Kidney epithelial cell (primary cell): ENCODE results near the gene EIF5B. TPM values are rescaled to one million over a fixed set of nuclear protein-coding genes. Genes with fewer than 3 reads are reported as not detected.

Experiments used
- DNase-seq: peaks from one replicate; pipeline ENCODE4 v3.0.0-alpha.2; 2010; ENCODE audit warnings: low read depth
- H3K27me3 ChIP-seq: 2 replicates; pipeline ENCODE4 v1.6.0; 2011; ENCODE audit warnings: low read length; ENCODE audit not compliant: control insufficient read depth, insufficient read depth
- H3K36me3 ChIP-seq: 2 replicates; pipeline ENCODE4 v1.5.1; 2011; ENCODE audit warnings: low read length; ENCODE audit not compliant: control insufficient read depth, insufficient read depth
- H3K4me3 ChIP-seq: 2 replicates; pipeline ENCODE4 v1.5.1; 2011; ENCODE audit warnings: low read depth, mild to moderate bottlenecking, control low read depth, low read length
- CTCF ChIP-seq: IDR thresholded peaks from 2 replicates; pipeline ENCODE4 v1.5.1; 2011; ENCODE audit warnings: mild to moderate bottlenecking, moderate library complexity, low read length, control low read depth, inconsistent platforms; ENCODE audit not compliant: insufficient read depth, poor library complexity, severe bottlenecking
- total RNA-seq: library from RNA; depleted of rRNA; stranded (reverse); fragments of >200 nt; gene quantifications from 2 replicates; pipeline ENCODE4 v1.2.3, GENCODE V29; 2015

Gene EIF5B
- total RNA-seq, 1 donor from 2014 or later: 31.8 TPM

GRCh38 chr2:99377879-99378278 lies 40.7 kb downstream of the EIF5B start:
- no peaks in the 10 kb centered on the region for H3K27me3 ChIP-seq
- DNase-seq: no peak
- H3K4me3 ChIP-seq: no peak overlapping the region
- no peaks in the 10 kb centered on the region for H3K36me3 ChIP-seq
- TF ChIP-seq CTCF: no peak

GRCh38 chr2:99380376-99381010 lies 43.3 kb downstream of the EIF5B start:
- Histone ChIP-seq H3K4me3 (no peak overlapping the region), H3K27me3 (no peaks in the 10 kb centered on the region), H3K36me3 (peaks cover 2% of the 10 kb centered on the region)
- TF ChIP-seq CTCF: no peak
- DNase-seq: no peak

GRCh38 chr2:99382143-99382542 lies 45.0 kb downstream of the EIF5B start:
- Histone ChIP-seq H3K4me3 (no peak overlapping the region), H3K27me3 (no peaks in the 10 kb centered on the region), H3K36me3 (peaks cover 2% of the 10 kb centered on the region)
- TF ChIP-seq CTCF: no peak
- DNase-seq: no peak

- no peak for DNase-seq
- peaks cover 3% of the 10 kb centered on the region for H3K36me3 ChIP-seq
- no peak overlapping the region for H3K4me3 ChIP-seq
- no peaks in the 10 kb centered on the region for H3K27me3 ChIP-seq
- TF ChIP-seq CTCF: no peak
Observed at GRCh38 chr2:99386011-99386410, 48.8 kb downstream of the EIF5B start.

- TF ChIP-seq CTCF: no peak
- Histone ChIP-seq H3K4me3 (no peak overlapping the region), H3K36me3 (peaks cover 1% of the 10 kb centered on the region), H3K27me3 (no peaks in the 10 kb centered on the region)
- no peak for DNase-seq
Observed at GRCh38 chr2:99388892-99389291, 51.7 kb downstream of the EIF5B start.

- TF ChIP-seq CTCF: no peak
- Histone ChIP-seq H3K4me3 (no peak overlapping the region), H3K36me3 (peaks cover 4% of the 10 kb centered on the region), H3K27me3 (no peaks in the 10 kb centered on the region)
- DNase-seq: no peak
Observed at GRCh38 chr2:99389371-99389770, 52.2 kb downstream of the EIF5B start.
